NB4 (cell line): ENCODE data around the gene CNPY1.

ENCODE experiments used
- MYC ChIP-seq: IDR thresholded peaks from 2 replicates; pipeline ENCODE4 v1.6.1; 2011; ENCODE audit warnings: low read depth, low read length
- POLR2A ChIP-seq: IDR thresholded peaks from 2 replicates; pipeline ENCODE4 v1.6.1; 2011; ENCODE audit warnings: mild to moderate bottlenecking; ENCODE audit not compliant: insufficient read length; ENCODE audit errors: extremely low read depth
- TF ChIP-seq, protein P1 (sequence below): IDR thresholded peaks from one replicate; pipeline ENCODE4 v1.5.1; 2012; ENCODE audit warnings: low read depth, low read length

DNA sequence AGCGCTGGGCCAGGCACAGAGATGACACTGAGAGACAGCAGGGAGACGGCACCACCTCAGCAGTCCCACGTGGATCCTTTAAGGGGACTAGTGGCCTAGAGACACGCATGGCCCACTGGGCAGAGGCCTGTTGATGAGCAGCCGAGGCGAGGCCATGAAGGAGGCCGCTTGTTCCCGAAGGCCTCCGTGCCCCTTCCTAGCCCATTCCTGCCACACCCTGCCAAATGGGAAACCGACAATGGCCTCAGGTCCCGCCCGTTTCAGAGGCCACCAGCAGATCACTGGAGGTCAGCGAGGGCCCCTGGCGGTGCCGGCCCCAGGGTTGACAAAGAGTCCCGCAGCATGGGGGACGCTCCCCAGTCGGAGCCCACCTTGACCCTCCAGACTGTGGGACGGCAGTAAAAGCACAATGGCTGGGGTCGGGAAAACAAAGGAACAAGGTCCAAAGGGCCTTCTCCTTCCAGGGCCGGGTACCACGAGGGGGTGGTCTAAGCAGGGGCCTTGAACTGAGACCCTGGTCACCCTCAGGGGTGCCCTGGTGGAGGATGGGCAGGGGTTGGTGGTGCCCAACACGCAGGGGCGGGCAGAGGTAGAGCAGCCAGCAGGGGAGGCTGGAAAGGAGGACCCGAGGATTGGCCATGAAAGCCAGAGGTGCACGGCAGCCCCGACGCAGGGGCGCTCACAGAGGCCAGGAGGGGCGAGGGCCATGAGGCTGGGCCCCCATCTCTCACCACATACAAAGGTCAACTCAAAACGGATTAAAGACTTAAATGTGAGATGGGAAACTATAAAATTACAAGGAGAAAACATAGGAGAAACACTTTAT is 19.9 kb upstream of the CNPY1 start:
- TF ChIP-seq MYC, result no peak
- TF ChIP-seq POLR2A, result no peak
- TF ChIP-seq, protein P1, sequence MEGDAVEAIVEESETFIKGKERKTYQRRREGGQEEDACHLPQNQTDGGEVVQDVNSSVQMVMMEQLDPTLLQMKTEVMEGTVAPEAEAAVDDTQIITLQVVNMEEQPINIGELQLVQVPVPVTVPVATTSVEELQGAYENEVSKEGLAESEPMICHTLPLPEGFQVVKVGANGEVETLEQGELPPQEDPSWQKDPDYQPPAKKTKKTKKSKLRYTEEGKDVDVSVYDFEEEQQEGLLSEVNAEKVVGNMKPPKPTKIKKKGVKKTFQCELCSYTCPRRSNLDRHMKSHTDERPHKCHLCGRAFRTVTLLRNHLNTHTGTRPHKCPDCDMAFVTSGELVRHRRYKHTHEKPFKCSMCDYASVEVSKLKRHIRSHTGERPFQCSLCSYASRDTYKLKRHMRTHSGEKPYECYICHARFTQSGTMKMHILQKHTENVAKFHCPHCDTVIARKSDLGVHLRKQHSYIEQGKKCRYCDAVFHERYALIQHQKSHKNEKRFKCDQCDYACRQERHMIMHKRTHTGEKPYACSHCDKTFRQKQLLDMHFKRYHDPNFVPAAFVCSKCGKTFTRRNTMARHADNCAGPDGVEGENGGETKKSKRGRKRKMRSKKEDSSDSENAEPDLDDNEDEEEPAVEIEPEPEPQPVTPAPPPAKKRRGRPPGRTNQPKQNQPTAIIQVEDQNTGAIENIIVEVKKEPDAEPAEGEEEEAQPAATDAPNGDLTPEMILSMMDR, result no peak
